Fibroblast of lung (primary cell): ENCODE data around the gene THSD7A.

Experiments
- CTCF ChIP-seq, 2 donors: IDR thresholded peaks in 1 of 2; conservative IDR thresholded peaks in 1 of 2; 1 replicate in 1 of 2; 2 replicates in 1 of 2; pipeline ENCODE4 v1.5.1; 2011 to 2012; ENCODE audit warnings: low read length in 2 of 2, control low read depth in 1 of 2, inconsistent platforms in 1 of 2, low read depth in 1 of 2, mild to moderate bottlenecking in 1 of 2
- EZH2 ChIP-seq: IDR thresholded peaks from 2 replicates; pipeline ENCODE4 v1.5.1; 2012; ENCODE audit warnings: low read length, control low read depth, mild to moderate bottlenecking; ENCODE audit errors: missing control alignments

- TF ChIP-seq CTCF (conservative IDR thresholded peaks at IDR 0.05 in 1 of 2, IDR thresholded peaks at IDR 0.05 in 1 of 2; ENCODE audit: low read depth in 1 of 2, low read length in 2 of 2) (no peak), EZH2 (no peak)
Observed at GRCh38 chr7:11620406-11621253, 211.4 kb downstream of the THSD7A start.
